Measurements from ENCODE around the gene EME2.

- no peak for TF ChIP-seq CTCF (IDR thresholded peaks at IDR 0.05; ENCODE audit: low read depth, low read length, missing input control)
- TF ChIP-seq SP1 (IDR thresholded peaks at IDR 0.05), result no peak
- no peak for TF ChIP-seq FOXA1 (IDR thresholded peaks at IDR 0.05)
- TF ChIP-seq, protein P1, sequence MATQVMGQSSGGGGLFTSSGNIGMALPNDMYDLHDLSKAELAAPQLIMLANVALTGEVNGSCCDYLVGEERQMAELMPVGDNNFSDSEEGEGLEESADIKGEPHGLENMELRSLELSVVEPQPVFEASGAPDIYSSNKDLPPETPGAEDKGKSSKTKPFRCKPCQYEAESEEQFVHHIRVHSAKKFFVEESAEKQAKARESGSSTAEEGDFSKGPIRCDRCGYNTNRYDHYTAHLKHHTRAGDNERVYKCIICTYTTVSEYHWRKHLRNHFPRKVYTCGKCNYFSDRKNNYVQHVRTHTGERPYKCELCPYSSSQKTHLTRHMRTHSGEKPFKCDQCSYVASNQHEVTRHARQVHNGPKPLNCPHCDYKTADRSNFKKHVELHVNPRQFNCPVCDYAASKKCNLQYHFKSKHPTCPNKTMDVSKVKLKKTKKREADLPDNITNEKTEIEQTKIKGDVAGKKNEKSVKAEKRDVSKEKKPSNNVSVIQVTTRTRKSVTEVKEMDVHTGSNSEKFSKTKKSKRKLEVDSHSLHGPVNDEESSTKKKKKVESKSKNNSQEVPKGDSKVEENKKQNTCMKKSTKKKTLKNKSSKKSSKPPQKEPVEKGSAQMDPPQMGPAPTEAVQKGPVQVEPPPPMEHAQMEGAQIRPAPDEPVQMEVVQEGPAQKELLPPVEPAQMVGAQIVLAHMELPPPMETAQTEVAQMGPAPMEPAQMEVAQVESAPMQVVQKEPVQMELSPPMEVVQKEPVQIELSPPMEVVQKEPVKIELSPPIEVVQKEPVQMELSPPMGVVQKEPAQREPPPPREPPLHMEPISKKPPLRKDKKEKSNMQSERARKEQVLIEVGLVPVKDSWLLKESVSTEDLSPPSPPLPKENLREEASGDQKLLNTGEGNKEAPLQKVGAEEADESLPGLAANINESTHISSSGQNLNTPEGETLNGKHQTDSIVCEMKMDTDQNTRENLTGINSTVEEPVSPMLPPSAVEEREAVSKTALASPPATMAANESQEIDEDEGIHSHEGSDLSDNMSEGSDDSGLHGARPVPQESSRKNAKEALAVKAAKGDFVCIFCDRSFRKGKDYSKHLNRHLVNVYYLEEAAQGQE (IDR thresholded peaks at IDR 0.05), result no peak
- TF ChIP-seq RAD21 (IDR thresholded peaks at IDR 0.05), result no peak
Observed at GRCh38 chr16:1817716-1818115, 45.1 kb downstream of the EME2 start.

Data from liver (tissue), 3 donors.